ENCODE measurements around the gene FTO. TPM values are rescaled to one million over a fixed set of nuclear protein-coding genes. Genes with fewer than 3 reads are reported as not detected.

FTO gene
- total RNA-seq, 1 experiment from 2014 or later = 78.3 TPM

DNA sequence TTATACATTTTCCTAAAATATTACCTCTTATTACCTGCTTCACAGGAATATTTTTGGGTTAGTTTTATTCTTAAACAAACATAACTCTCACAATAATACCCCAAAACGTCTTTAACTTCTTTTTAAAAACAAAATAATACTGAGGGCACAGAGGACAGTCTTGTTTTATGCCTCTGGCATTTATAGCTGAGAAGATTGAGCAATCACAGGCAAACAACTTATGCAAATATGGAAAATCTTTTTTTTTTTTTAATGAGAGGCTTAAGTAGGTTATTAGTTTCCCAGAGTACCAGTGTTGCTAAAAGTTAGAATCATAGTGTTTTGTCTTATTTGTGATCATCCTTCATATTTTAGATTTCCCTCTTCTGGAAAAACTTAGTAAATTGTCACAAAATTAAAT, 195.0 kb downstream of the FTO start:
- H3K4me3 Mint-ChIP-seq (ENCODE audit: unreplicated experiment) = no peak overlapping the region
- H3K4me1 ChIP-seq = peaks cover 75% of the 10 kb centered on the region
- no peak overlapping the region for H3K4me3 ChIP-seq (ENCODE audit: low read depth, low read length)
- H3K36me3 ChIP-seq (ENCODE audit: control insufficient read depth, insufficient read depth, low read length) = no peaks in the 10 kb centered on the region
- H3K36me3 Mint-ChIP-seq (ENCODE audit: insufficient read depth, unreplicated experiment) = no peaks in the 10 kb centered on the region
- BruUV-seq (replicated peaks) = no TSS peak
- intact Hi-C loops (cut with micrococcal nuclease; ENCODE audit: unreplicated experiment) = loop anchor here (1.0 to 10.0 kb wide), 5 partner anchors 18 to 916 kb away; no protein-coding TSS in a partner anchor
- TF ChIP-seq, protein P1, sequence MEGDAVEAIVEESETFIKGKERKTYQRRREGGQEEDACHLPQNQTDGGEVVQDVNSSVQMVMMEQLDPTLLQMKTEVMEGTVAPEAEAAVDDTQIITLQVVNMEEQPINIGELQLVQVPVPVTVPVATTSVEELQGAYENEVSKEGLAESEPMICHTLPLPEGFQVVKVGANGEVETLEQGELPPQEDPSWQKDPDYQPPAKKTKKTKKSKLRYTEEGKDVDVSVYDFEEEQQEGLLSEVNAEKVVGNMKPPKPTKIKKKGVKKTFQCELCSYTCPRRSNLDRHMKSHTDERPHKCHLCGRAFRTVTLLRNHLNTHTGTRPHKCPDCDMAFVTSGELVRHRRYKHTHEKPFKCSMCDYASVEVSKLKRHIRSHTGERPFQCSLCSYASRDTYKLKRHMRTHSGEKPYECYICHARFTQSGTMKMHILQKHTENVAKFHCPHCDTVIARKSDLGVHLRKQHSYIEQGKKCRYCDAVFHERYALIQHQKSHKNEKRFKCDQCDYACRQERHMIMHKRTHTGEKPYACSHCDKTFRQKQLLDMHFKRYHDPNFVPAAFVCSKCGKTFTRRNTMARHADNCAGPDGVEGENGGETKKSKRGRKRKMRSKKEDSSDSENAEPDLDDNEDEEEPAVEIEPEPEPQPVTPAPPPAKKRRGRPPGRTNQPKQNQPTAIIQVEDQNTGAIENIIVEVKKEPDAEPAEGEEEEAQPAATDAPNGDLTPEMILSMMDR (IDR thresholded peaks at IDR 0.05; ENCODE audit: insufficient read depth in 1 of 2, low read depth in 1 of 2, low read length in 1 of 2, severe bottlenecking in 1 of 2, unreplicated experiment in 1 of 2) = no peak
- H3K27ac Mint-ChIP-seq (ENCODE audit: unreplicated experiment) = peak overlapping the region; percentile 24
- no peaks in the 10 kb centered on the region for H3K9me3 Mint-ChIP-seq (ENCODE audit: unreplicated experiment)
- no peaks in the 10 kb centered on the region for H3K27me3 Mint-ChIP-seq (ENCODE audit: insufficient read depth, unreplicated experiment)
- peak in 1 of 2 experiments; percentile 41 for DNase-seq
- peaks cover 76% of the 10 kb centered on the region for H3K4me1 Mint-ChIP-seq (ENCODE audit: low read depth, unreplicated experiment)
- no peaks in the 10 kb centered on the region for H3K27me3 ChIP-seq (replicated peaks; ENCODE audit: control insufficient read depth, insufficient read depth, low read length)
- POLR2A ChIA-PET = interaction anchor here (0.8 kb wide), 1 partner anchor 14 kb away, joined by 3 read pairs; no protein-coding TSS in a partner anchor
- CTCF ChIA-PET = interaction anchor here (0.5 to 0.9 kb wide), 2 partner anchors 18 to 349 kb away, joined by 4 read pairs; no protein-coding TSS in a partner anchor
- H3K9me3 ChIP-seq = no peaks in the 10 kb centered on the region

GRCh38 chr16:53899431-53899830, 195.5 kb downstream of the FTO start:
- CTCF ChIA-PET = interaction anchor here (0.5 to 0.9 kb wide), 2 partner anchors 18 to 350 kb away, joined by 4 read pairs; no protein-coding TSS in a partner anchor
- intact Hi-C loops (cut with micrococcal nuclease; ENCODE audit: unreplicated experiment) = loop anchor here (1.0 to 10.0 kb wide), 5 partner anchors 19 to 915 kb away; no protein-coding TSS in a partner anchor
- no peak overlapping the region for H3K4me3 ChIP-seq (ENCODE audit: low read depth, low read length)

DNA sequence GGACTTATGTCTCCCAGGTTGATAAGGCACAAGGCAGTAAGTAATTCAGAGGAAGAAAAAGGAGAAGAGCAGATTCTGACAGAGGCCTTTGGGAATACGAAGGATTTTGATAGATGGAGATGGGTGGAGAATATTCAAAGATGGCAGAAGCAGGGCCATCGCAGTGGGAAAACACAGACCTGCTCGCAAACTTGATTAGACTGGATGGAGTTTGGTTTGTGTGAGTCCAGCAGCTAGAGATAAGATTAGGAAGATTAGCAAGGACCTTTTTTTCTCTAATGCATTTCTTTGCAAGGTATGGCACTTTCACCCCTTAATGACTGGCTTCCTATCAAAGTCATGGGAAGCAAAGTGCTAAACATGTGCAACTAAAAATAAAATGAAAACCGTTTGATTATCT, 196.7 kb downstream of the FTO start:
- no peaks in the 10 kb centered on the region for H3K36me3 ChIP-seq (ENCODE audit: control insufficient read depth, insufficient read depth, low read length)
- H3K4me3 ChIP-seq (ENCODE audit: low read depth, low read length) = no peak overlapping the region
- H3K27me3 Mint-ChIP-seq (ENCODE audit: insufficient read depth, unreplicated experiment) = no peaks in the 10 kb centered on the region
- no TSS peak for BruUV-seq (replicated peaks)
- H3K4me3 Mint-ChIP-seq (ENCODE audit: unreplicated experiment) = peak overlapping the region; percentile 34
- no peaks in the 10 kb centered on the region for H3K27me3 ChIP-seq (replicated peaks; ENCODE audit: control insufficient read depth, insufficient read depth, low read length)
- no peaks in the 10 kb centered on the region for H3K36me3 Mint-ChIP-seq (ENCODE audit: insufficient read depth, unreplicated experiment)
- TF ChIP-seq, protein P1 (IDR thresholded peaks at IDR 0.05; ENCODE audit: insufficient read depth in 1 of 2, low read depth in 1 of 2, low read length in 1 of 2, severe bottlenecking in 1 of 2, unreplicated experiment in 1 of 2) = no peak
- ChIA-PET POLR2A (no interaction called here), CTCF (interaction anchor here (0.8 to 1.2 kb wide), 2 partner anchors 8 to 24 kb away, joined by 3 to 4 read pairs; no protein-coding TSS in a partner anchor)
- H3K9me3 ChIP-seq = no peaks in the 10 kb centered on the region
- intact Hi-C loops (cut with micrococcal nuclease; ENCODE audit: unreplicated experiment) = loop anchor here (5.0 kb wide), 1 partner anchor 348 kb away; no protein-coding TSS in a partner anchor
- peaks cover 73% of the 10 kb centered on the region for H3K4me1 Mint-ChIP-seq (ENCODE audit: low read depth, unreplicated experiment)
- peak; percentile 63 to 74 for DNase-seq
- H3K4me1 ChIP-seq = peaks cover 64% of the 10 kb centered on the region
- no peaks in the 10 kb centered on the region for H3K9me3 Mint-ChIP-seq (ENCODE audit: unreplicated experiment)
- H3K27ac Mint-ChIP-seq (ENCODE audit: unreplicated experiment) = peak overlapping the region; percentile 24

More at GRCh38 chr16:53899431-53899830, 195.5 kb downstream of the FTO start:
- peak overlapping the region; percentile 24 for H3K27ac Mint-ChIP-seq (ENCODE audit: unreplicated experiment)
- Histone ChIP-seq H3K9me3 (no peaks in the 10 kb centered on the region), H3K27me3 (replicated peaks; ENCODE audit: control insufficient read depth, insufficient read depth, low read length) (no peaks in the 10 kb centered on the region), H3K4me1 (peaks cover 70% of the 10 kb centered on the region), H3K36me3 (ENCODE audit: control insufficient read depth, insufficient read depth, low read length) (no peaks in the 10 kb centered on the region)
- no peaks in the 10 kb centered on the region for H3K27me3 Mint-ChIP-seq (ENCODE audit: insufficient read depth, unreplicated experiment)
- no TSS peak for BruUV-seq (replicated peaks)
- POLR2A ChIA-PET = interaction anchor here (0.8 kb wide), 1 partner anchor 15 kb away, joined by 3 read pairs; no protein-coding TSS in a partner anchor
- H3K36me3 Mint-ChIP-seq (ENCODE audit: insufficient read depth, unreplicated experiment) = no peaks in the 10 kb centered on the region
- TF ChIP-seq, protein P1 (IDR thresholded peaks at IDR 0.05; ENCODE audit: insufficient read depth in 1 of 2, low read depth in 1 of 2, low read length in 1 of 2, severe bottlenecking in 1 of 2, unreplicated experiment in 1 of 2) = no peak
- peaks cover 72% of the 10 kb centered on the region for H3K4me1 Mint-ChIP-seq (ENCODE audit: low read depth, unreplicated experiment)
- H3K9me3 Mint-ChIP-seq (ENCODE audit: unreplicated experiment) = no peaks in the 10 kb centered on the region
- DNase-seq = peak; percentile 43 to 44
- H3K4me3 Mint-ChIP-seq (ENCODE audit: unreplicated experiment) = peak overlapping the region; percentile 27
